ENCODE data around the gene CPNE4. TPM values are rescaled to one million over a fixed set of nuclear protein-coding genes. Genes with fewer than 3 reads are reported as not detected.

The CPNE4 gene
- total RNA-seq, 1 donor from 2014 or later, result 2.7 TPM

- no peak for TF ChIP-seq CTCF (IDR thresholded peaks at IDR 0.05; ENCODE audit: partially characterized antibody, unreplicated experiment)
- Mint-ChIP-seq H3K4me3 (ENCODE audit: unreplicated experiment) (no peak overlapping the region), H3K9me3 (ENCODE audit: unreplicated experiment) (peaks cover 2% of the 10 kb centered on the region), H3K27ac (ENCODE audit: unreplicated experiment) (no peak overlapping the region), H3K27me3 (ENCODE audit: unreplicated experiment) (no peaks in the 10 kb centered on the region), H3K4me1 (ENCODE audit: low read depth, unreplicated experiment) (no peaks in the 10 kb centered on the region), H3K36me3 (ENCODE audit: unreplicated experiment) (no peaks in the 10 kb centered on the region)
- DNase-seq, result no peak
Observed at GRCh38 chr3:131716007-131716406, 318.8 kb downstream of the CPNE4 start.

GRCh38 chr3:131714585-131715220 lies 320.1 kb downstream of the CPNE4 start:
- no peak for TF ChIP-seq CTCF (IDR thresholded peaks at IDR 0.05; ENCODE audit: partially characterized antibody, unreplicated experiment)
- H3K27me3 Mint-ChIP-seq (ENCODE audit: unreplicated experiment), result no peaks in the 10 kb centered on the region
- no peaks in the 10 kb centered on the region for H3K4me1 Mint-ChIP-seq (ENCODE audit: low read depth, unreplicated experiment)
- no peaks in the 10 kb centered on the region for H3K9me3 Mint-ChIP-seq (ENCODE audit: unreplicated experiment)
- H3K36me3 Mint-ChIP-seq (ENCODE audit: unreplicated experiment), result no peaks in the 10 kb centered on the region
- no peak overlapping the region for H3K4me3 Mint-ChIP-seq (ENCODE audit: unreplicated experiment)
- no peak overlapping the region for H3K27ac Mint-ChIP-seq (ENCODE audit: unreplicated experiment)
- no peak for DNase-seq

- Mint-ChIP-seq H3K4me1 (ENCODE audit: low read depth, unreplicated experiment) (no peaks in the 10 kb centered on the region), H3K36me3 (ENCODE audit: unreplicated experiment) (no peaks in the 10 kb centered on the region), H3K27ac (ENCODE audit: unreplicated experiment) (no peak overlapping the region), H3K9me3 (ENCODE audit: unreplicated experiment) (no peaks in the 10 kb centered on the region), H3K4me3 (ENCODE audit: unreplicated experiment) (no peak overlapping the region), H3K27me3 (ENCODE audit: unreplicated experiment) (no peaks in the 10 kb centered on the region)
- no peak for TF ChIP-seq CTCF (IDR thresholded peaks at IDR 0.05; ENCODE audit: partially characterized antibody, unreplicated experiment)
- DNase-seq, result no peak
Observed at GRCh38 chr3:131713416-131714123, 321.2 kb downstream of the CPNE4 start.

- Mint-ChIP-seq H3K27me3 (ENCODE audit: unreplicated experiment) (no peaks in the 10 kb centered on the region), H3K27ac (ENCODE audit: unreplicated experiment) (no peak overlapping the region), H3K36me3 (ENCODE audit: unreplicated experiment) (no peaks in the 10 kb centered on the region), H3K4me3 (ENCODE audit: unreplicated experiment) (no peak overlapping the region), H3K4me1 (ENCODE audit: low read depth, unreplicated experiment) (no peaks in the 10 kb centered on the region), H3K9me3 (ENCODE audit: unreplicated experiment) (no peaks in the 10 kb centered on the region)
- DNase-seq, result no peak
- no peak for TF ChIP-seq CTCF (IDR thresholded peaks at IDR 0.05; ENCODE audit: partially characterized antibody, unreplicated experiment)
Observed at GRCh38 chr3:131712662-131713061, 322.2 kb downstream of the CPNE4 start.

GRCh38 chr3:131711114-131711768 lies 323.6 kb downstream of the CPNE4 start:
- H3K27me3 Mint-ChIP-seq (ENCODE audit: unreplicated experiment), result no peaks in the 10 kb centered on the region
- no peak for TF ChIP-seq CTCF (IDR thresholded peaks at IDR 0.05; ENCODE audit: partially characterized antibody, unreplicated experiment)

More at GRCh38 chr3:131711114-131711768, 323.6 kb downstream of the CPNE4 start:
- no peak overlapping the region for H3K4me3 Mint-ChIP-seq (ENCODE audit: unreplicated experiment)
- no peak for DNase-seq
- H3K36me3 Mint-ChIP-seq (ENCODE audit: unreplicated experiment), result no peaks in the 10 kb centered on the region
- no peaks in the 10 kb centered on the region for H3K4me1 Mint-ChIP-seq (ENCODE audit: low read depth, unreplicated experiment)
- H3K27ac Mint-ChIP-seq (ENCODE audit: unreplicated experiment), result no peak overlapping the region
- no peaks in the 10 kb centered on the region for H3K9me3 Mint-ChIP-seq (ENCODE audit: unreplicated experiment)

Measured in glutamatergic neuron (in vitro differentiated cells).